IMR-90 (cell line): ENCODE data around the gene PRSS56. TPM values are rescaled to one million over a fixed set of nuclear protein-coding genes. Genes with fewer than 3 reads are reported as not detected.

Experiments used
- ATAC-seq: fragments of 200-7000 bp; cut with Tn5 transposase; 2 replicates; pipeline ENCODE4 v1.9.1; 2020; ENCODE audit warnings: low read depth, mild to moderate bottlenecking, moderate library complexity
- BruUV-seq: library from RNA; stranded (reverse); fragments of 400-500 nt; replicated peaks from 2 replicates; lab custom pipeline; 2021; lab: Mats Ljungman, UMichigan
- CTCF ChIA-PET: fragments of 300-600 bp; formaldehyde crosslinking; extraction: SDS; loops from one replicate; lab custom pipeline; 2021; ENCODE audit warnings: antibody characterized with exemption; lab: Yijun Ruan, JAX
- POLR2A ChIA-PET: fragments of 300-600 bp; sonication (Branson Sonifier 250); formaldehyde crosslinking; loops from one replicate; lab custom pipeline; 2022; ENCODE audit warnings: antibody characterized with exemption; ENCODE audit not compliant: unreplicated experiment; lab: Charles Lee
- DNase-seq: peaks from one replicate; pipeline ENCODE4 v3.0.0; 2013
- H2AFZ ChIP-seq: replicated peaks from 2 replicates; pipeline ENCODE3; 2013; ENCODE audit warnings: low read length, mild to moderate bottlenecking; ENCODE audit not compliant: poor library complexity
- H2AK5ac ChIP-seq: 2 replicates; pipeline ENCODE4 v1.6.1; 2013; ENCODE audit warnings: low read depth, low read length, inconsistent platforms
- H2AK9ac ChIP-seq: replicated peaks from 2 replicates; pipeline ENCODE3; 2013; ENCODE audit warnings: mild to moderate bottlenecking, low read depth, low read length, moderate library complexity; ENCODE audit not compliant: poor library complexity
- H2BK120ac ChIP-seq: 2 replicates; pipeline ENCODE4 v1.6.1; 2013; ENCODE audit warnings: low read depth, low read length, inconsistent platforms
- H2BK15ac ChIP-seq: 3 replicates; pipeline ENCODE4 v1.6.1; 2013; ENCODE audit warnings: low read depth, low read length, inconsistent platforms
- H2BK20ac ChIP-seq: 2 replicates; pipeline ENCODE4 v1.6.1; 2013; ENCODE audit warnings: low read depth, mild to moderate bottlenecking, inconsistent platforms, low read length, moderate library complexity
- H2BK5ac ChIP-seq: 2 replicates; pipeline ENCODE4 v1.6.1; 2013; ENCODE audit warnings: mild to moderate bottlenecking, low read depth, low read length, inconsistent platforms; ENCODE audit not compliant: poor library complexity, severe bottlenecking
- H3K14ac ChIP-seq: replicated peaks from 2 replicates; pipeline ENCODE4 v1.6.1; 2013; ENCODE audit warnings: low read depth, low read length, inconsistent platforms
- H3K18ac ChIP-seq: 2 replicates; pipeline ENCODE4 v1.6.1; 2013; ENCODE audit warnings: low read depth, low read length, control low read depth
- H3K23ac ChIP-seq: 2 replicates; pipeline ENCODE4 v1.6.1; 2013; ENCODE audit warnings: low read depth, low read length, inconsistent platforms
- H3K27ac ChIP-seq: 2 replicates; pipeline ENCODE4 v1.5.1; 2013; ENCODE audit warnings: mild to moderate bottlenecking, control low read depth, low read length; ENCODE audit not compliant: insufficient read depth
- H3K27me3 ChIP-seq: 2 replicates; pipeline ENCODE4 v1.6.1; 2013; ENCODE audit warnings: low read length; ENCODE audit not compliant: control insufficient read depth, insufficient read depth
- H3K36me3 ChIP-seq: 2 replicates; pipeline ENCODE4 v1.6.1; 2013; ENCODE audit warnings: low read length, mixed read lengths; ENCODE audit not compliant: control insufficient read depth, insufficient read depth
- H3K4ac ChIP-seq: 2 replicates; pipeline ENCODE4 v1.6.1; 2013; ENCODE audit warnings: low read depth, low read length, inconsistent platforms
- H3K4me1 ChIP-seq: 2 replicates; pipeline ENCODE4 v1.6.1; 2013; ENCODE audit warnings: low read length, mixed read lengths; ENCODE audit not compliant: control insufficient read depth, insufficient read depth
- H3K4me2 ChIP-seq: 2 replicates; pipeline ENCODE4 v1.6.1; 2013; ENCODE audit warnings: low read depth, mild to moderate bottlenecking, control low read depth, low read length, moderate library complexity
- H3K4me3 ChIP-seq: 2 replicates; pipeline ENCODE4 v1.5.1; 2013; ENCODE audit warnings: low read depth, mild to moderate bottlenecking, control low read depth, low read length, moderate library complexity; ENCODE audit not compliant: insufficient read depth
- H3K56ac ChIP-seq: 2 replicates; pipeline ENCODE4 v1.6.1; 2013; ENCODE audit warnings: low read length, inconsistent platforms; ENCODE audit not compliant: insufficient read depth; ENCODE audit errors: extremely low read depth
- H3K79me1 ChIP-seq, 2 experiments: 2 replicates each; pipeline ENCODE4 v1.6.1; 2013; ENCODE audit warnings: low read length in 2 of 2, inconsistent platforms in 1 of 2, low read depth in 1 of 2
- H3K9ac ChIP-seq: 2 replicates; pipeline ENCODE4 v1.6.1; 2013; ENCODE audit warnings: low read depth, low read length, control low read depth
- H3K9me1 ChIP-seq: 2 replicates; pipeline ENCODE4 v1.6.1; 2013; ENCODE audit warnings: low read length, inconsistent platforms; ENCODE audit not compliant: insufficient read depth
- H3K9me3 ChIP-seq: 2 replicates; pipeline ENCODE4 v1.6.1; 2013; ENCODE audit warnings: low read length; ENCODE audit not compliant: control insufficient read depth, insufficient read depth
- H4K20me1 ChIP-seq: 2 replicates; pipeline ENCODE4 v1.6.1; 2013; ENCODE audit warnings: low read length, inconsistent platforms; ENCODE audit not compliant: insufficient read depth
- H4K5ac ChIP-seq: 2 replicates; pipeline ENCODE4 v1.6.1; 2013; ENCODE audit warnings: mild to moderate bottlenecking, low read depth, low read length, control low read depth
- H4K8ac ChIP-seq, 2 experiments: 2 replicates each; pipeline ENCODE4 v1.6.1; 2013; ENCODE audit warnings: low read depth in 2 of 2, low read length in 2 of 2, control low read depth in 1 of 2, inconsistent platforms in 1 of 2
- H4K91ac ChIP-seq: 2 replicates; pipeline ENCODE4 v1.6.1; 2013; ENCODE audit warnings: low read depth, low read length, inconsistent platforms; ENCODE audit not compliant: insufficient read depth
- BHLHE40 ChIP-seq: fragments of 150-350 bp; IDR thresholded peaks from 2 replicates; pipeline ENCODE4 v1.6.1; 2016; ENCODE audit warnings: mild to moderate bottlenecking, low read depth, low read length
- ELK1 ChIP-seq: fragments of 150-350 bp; IDR thresholded peaks from 2 replicates; pipeline ENCODE4 v1.6.1; 2016; ENCODE audit warnings: low read depth, mild to moderate bottlenecking, low read length, moderate library complexity, borderline replicate concordance
- FOS ChIP-seq: fragments of 150-350 bp; IDR thresholded peaks from 2 replicates; pipeline ENCODE4 v1.6.1; 2016; ENCODE audit warnings: low read depth, low read length
- MAFK ChIP-seq: IDR thresholded peaks from 2 replicates; pipeline ENCODE4 v1.6.1; 2012; ENCODE audit warnings: low read depth, low read length, improper control_type of control experiment
- MXI1 ChIP-seq: IDR thresholded peaks from 2 replicates; pipeline ENCODE4 v1.6.1; 2012; ENCODE audit warnings: low read depth, mild to moderate bottlenecking, low read length, moderate library complexity, borderline replicate concordance
- RAD21 ChIP-seq: IDR thresholded peaks from 2 replicates; pipeline ENCODE4 v1.6.1; 2012; ENCODE audit warnings: low read length, improper control_type of control experiment
- RFX5 ChIP-seq: IDR thresholded peaks from 2 replicates; pipeline ENCODE4 v1.8.0; 2012; ENCODE audit warnings: low read depth, mild to moderate bottlenecking, low read length, moderate library complexity
- WGBS, 2 experiments: methylation state at CpG; one replicate each; pipeline versions ENCODE4 v1.1.5 to v1.1.7; 2013; ENCODE audit warnings: missing lambda C conversion rate in 2 of 2; ENCODE audit not compliant: insufficient read length in 1 of 2; ENCODE audit errors: extremely low coverage in 2 of 2; 5-methylcytosine and 5-hydroxymethylcytosine counted together
- dilution Hi-C: fragments of 300-500 bp; cut with HindIII; formaldehyde crosslinking; loops from one replicate; pipeline ENCODE4 v1.14.3; 2018; ENCODE audit warnings: low sequenced_read_pairs; ENCODE audit not compliant: unreplicated experiment
- in situ Hi-C: fragments of 300-500 bp; cut with MboI; formaldehyde crosslinking; loops from 3 replicates; pipeline ENCODE4 v1.14.3; 2019; ENCODE audit warnings: low sequenced_read_pairs, inconsistent platforms, mixed read lengths
- intact Hi-C: fragments of 100-400 bp; cut with micrococcal nuclease; formaldehyde crosslinking; loops from 2 replicates; pipeline ENCODE4 v1.10.0; 2022
- polyA plus RNA-seq, 3 experiments: library from polyadenylated mRNA; depleted of rRNA; stranded (reverse); fragments of >200 nt; gene quantifications; 2 replicates each; pipeline ENCODE4 v1.2.3, GENCODE V29; 2012; ENCODE audit warnings: low replicate concordance in 1 of 3
- total RNA-seq: library from RNA; depleted of rRNA; stranded (reverse); fragments of >200 nt; gene quantifications from 2 replicates; pipeline ENCODE4 v1.2.3, GENCODE V29; 2012
- TF ChIP-seq, protein P1 (sequence below): conservative IDR thresholded peaks from 2 replicates; pipeline ENCODE4 v1.5.1; 2012; ENCODE audit warnings: mild to moderate bottlenecking, low read depth, low read length, improper control_type of control experiment

Gene PRSS56
- total and polyA plus RNA-seq, 2 of the 4 experiments (the other 2 are of a cell fraction): not detected

GRCh38 chr2:232483311-232483922 lies 36.8 kb upstream of the PRSS56 start:
- Histone ChIP-seq H3K9me1 (no peaks in the 10 kb centered on the region), H3K14ac (no peak overlapping the region), H4K91ac (no peak overlapping the region), H2AK9ac (no peak overlapping the region), H3K36me3 (no peaks in the 10 kb centered on the region), H4K5ac (no peak overlapping the region), H3K4me2 (no peak overlapping the region), H3K79me1 (no peaks in the 10 kb centered on the region), H2BK120ac (no peak overlapping the region), H4K8ac (no peak overlapping the region), H3K18ac (no peak overlapping the region), H4K20me1 (no peaks in the 10 kb centered on the region; the same call in 1 of the 2 replicates), H3K23ac (no peak overlapping the region), H2AK5ac (no peak overlapping the region), H3K4me1 (no peaks in the 10 kb centered on the region; the same call in 1 of the 2 replicates), H3K9ac (no peak overlapping the region), H2BK5ac (no peak overlapping the region), H3K4ac (no peak overlapping the region), H2BK20ac (no peak overlapping the region), H3K9me3 (no peaks in the 10 kb centered on the region), H3K56ac (no peak overlapping the region), H3K27ac (no peak overlapping the region), H2AFZ (no peak overlapping the region), H3K27me3 (peaks cover 56% of the 10 kb centered on the region), H3K4me3 (no peak overlapping the region), H2BK15ac (no peak overlapping the region)
- WGBS, 2 experiments: no CpG with 5 or more reads among the region's 10 CpGs
- intact Hi-C loops (no loop called here), in situ Hi-C loops (no loop called here), dilution Hi-C loops (no loop called here)
- POLR2A ChIA-PET: no interaction called here
- DNase-seq (no peak), ATAC-seq (no peak)
- CTCF ChIA-PET: no interaction called here
- no TSS peak for BruUV-seq
- TF ChIP-seq FOS (no peak), ELK1 (no peak), RFX5 (no peak), MXI1 (no peak), RAD21 (no peak), BHLHE40 (no peak), MAFK (no peak)
- TF ChIP-seq, protein P1, sequence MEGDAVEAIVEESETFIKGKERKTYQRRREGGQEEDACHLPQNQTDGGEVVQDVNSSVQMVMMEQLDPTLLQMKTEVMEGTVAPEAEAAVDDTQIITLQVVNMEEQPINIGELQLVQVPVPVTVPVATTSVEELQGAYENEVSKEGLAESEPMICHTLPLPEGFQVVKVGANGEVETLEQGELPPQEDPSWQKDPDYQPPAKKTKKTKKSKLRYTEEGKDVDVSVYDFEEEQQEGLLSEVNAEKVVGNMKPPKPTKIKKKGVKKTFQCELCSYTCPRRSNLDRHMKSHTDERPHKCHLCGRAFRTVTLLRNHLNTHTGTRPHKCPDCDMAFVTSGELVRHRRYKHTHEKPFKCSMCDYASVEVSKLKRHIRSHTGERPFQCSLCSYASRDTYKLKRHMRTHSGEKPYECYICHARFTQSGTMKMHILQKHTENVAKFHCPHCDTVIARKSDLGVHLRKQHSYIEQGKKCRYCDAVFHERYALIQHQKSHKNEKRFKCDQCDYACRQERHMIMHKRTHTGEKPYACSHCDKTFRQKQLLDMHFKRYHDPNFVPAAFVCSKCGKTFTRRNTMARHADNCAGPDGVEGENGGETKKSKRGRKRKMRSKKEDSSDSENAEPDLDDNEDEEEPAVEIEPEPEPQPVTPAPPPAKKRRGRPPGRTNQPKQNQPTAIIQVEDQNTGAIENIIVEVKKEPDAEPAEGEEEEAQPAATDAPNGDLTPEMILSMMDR: no peak
